HG03460 (cell line): ENCODE measurements around the gene DNAJC6.

Experiments used
- ATAC-seq: cut with Tn5 transposase; IDR thresholded peaks from one replicate; pipeline ENCODE4 v1.9.1; 2021; ENCODE audit not compliant: unreplicated experiment

Gene DNAJC6

GRCh38 chr1:65292861-65293593 lies 16.3 kb upstream of the DNAJC6 start:
- no peak for ATAC-seq

GRCh38 chr1:65297706-65298105 lies 11.6 kb upstream of the DNAJC6 start:
- no peak for ATAC-seq

- ATAC-seq, result no peak
Observed at GRCh38 chr1:65299328-65299727, 10.0 kb upstream of the DNAJC6 start.

GRCh38 chr1:65308781-65309303 lies 501 bp upstream of the DNAJC6 start:
- no peak for ATAC-seq

- ATAC-seq, result no peak
Observed at GRCh38 chr1:65310078-65310587, 790 bp downstream of the DNAJC6 start.

- no peak for ATAC-seq
Observed at GRCh38 chr1:65311760-65312159, 2.4 kb downstream of the DNAJC6 start.

GRCh38 chr1:65316233-65316632 lies 6.9 kb downstream of the DNAJC6 start:
- no peak for ATAC-seq

GRCh38 chr1:65317866-65318653 lies 8.7 kb downstream of the DNAJC6 start:
- no peak for ATAC-seq

- no peak for ATAC-seq
Observed at GRCh38 chr1:65319141-65319540, 9.8 kb downstream of the DNAJC6 start.

GRCh38 chr1:65319754-65320153 lies 10.4 kb downstream of the DNAJC6 start:
- ATAC-seq, result no peak

GRCh38 chr1:65321879-65322278 lies 12.5 kb downstream of the DNAJC6 start:
- ATAC-seq, result no peak

- no peak for ATAC-seq
Observed at GRCh38 chr1:65323246-65323645, 13.9 kb downstream of the DNAJC6 start.

GRCh38 chr1:65330021-65330420 lies 20.7 kb downstream of the DNAJC6 start:
- no peak for ATAC-seq

- no peak for ATAC-seq
Observed at GRCh38 chr1:65330822-65331221, 21.5 kb downstream of the DNAJC6 start.

- ATAC-seq, result no peak
Observed at GRCh38 chr1:65332821-65333220, 23.5 kb downstream of the DNAJC6 start.

GRCh38 chr1:65334081-65334480 lies 24.7 kb downstream of the DNAJC6 start:
- ATAC-seq, result no peak

- ATAC-seq, result no peak
Observed at GRCh38 chr1:65339866-65340468, 30.6 kb downstream of the DNAJC6 start.

- no peak for ATAC-seq
Observed at GRCh38 chr1:65341381-65341780, 32.0 kb downstream of the DNAJC6 start.

- ATAC-seq, result no peak
Observed at GRCh38 chr1:65343286-65343685, 33.9 kb downstream of the DNAJC6 start.

GRCh38 chr1:65344171-65344814 lies 35.0 kb downstream of the DNAJC6 start:
- no peak for ATAC-seq

- no peak for ATAC-seq
Observed at GRCh38 chr1:65346190-65346589, 36.8 kb downstream of the DNAJC6 start.
